Right atrium auricular region (tissue), 2 donors: ENCODE data around the gene GTSE1. TPM values are rescaled to one million over a fixed set of nuclear protein-coding genes. Genes with fewer than 3 reads are reported as not detected.

Experiments used
- DNase-seq: peaks from one replicate; pipeline ENCODE4 v3.0.0-alpha.2; 2019; ENCODE audit warnings: low spot score
- H3K27ac ChIP-seq, 2 donors: fragments of 200-600 bp; sonication (generic); 1 replicate in 1 of 2; 2 replicates in 1 of 2; pipeline ENCODE4 v1.5.1; 2016 to 2019
- H3K27me3 ChIP-seq, 2 donors: fragments of 200-600 bp; sonication (generic); one replicate each; pipeline versions ENCODE4 v1.5.1 to v1.6.0; 2017 to 2019
- H3K36me3 ChIP-seq: fragments of 200-600 bp; sonication (generic); one replicate; pipeline ENCODE4 v1.5.1; 2016
- H3K4me1 ChIP-seq, 2 donors: fragments of 200-600 bp; sonication (generic); one replicate each; pipeline versions ENCODE4 v1.5.1 to v1.6.0; 2017 to 2019
- H3K4me3 ChIP-seq, 2 donors: fragments of 200-600 bp; sonication (generic); 1 replicate in 1 of 2; 2 replicates in 1 of 2; pipeline ENCODE4 v1.5.1; 2017 to 2019; ENCODE audit warnings: mild to moderate bottlenecking in 1 of 2, moderate library complexity in 1 of 2
- H3K9me3 ChIP-seq, 2 donors: fragments of 200-600 bp; sonication (generic); one replicate each; pipeline ENCODE4 v1.5.1; 2019
- total RNA-seq, 2 donors: library from RNA; depleted of rRNA; stranded (reverse); fragments of >200 nt; gene quantifications; one replicate each; pipeline ENCODE4 v1.1.0, GENCODE V29; 2016
- TF ChIP-seq, protein P1 (sequence below), 2 donors: fragments of 200-600 bp; sonication (generic); IDR thresholded peaks; one replicate each; pipeline ENCODE4 v1.5.1; 2019; ENCODE audit warnings: antibody characterized with exemption in 2 of 2

GTSE1 gene, protein sequence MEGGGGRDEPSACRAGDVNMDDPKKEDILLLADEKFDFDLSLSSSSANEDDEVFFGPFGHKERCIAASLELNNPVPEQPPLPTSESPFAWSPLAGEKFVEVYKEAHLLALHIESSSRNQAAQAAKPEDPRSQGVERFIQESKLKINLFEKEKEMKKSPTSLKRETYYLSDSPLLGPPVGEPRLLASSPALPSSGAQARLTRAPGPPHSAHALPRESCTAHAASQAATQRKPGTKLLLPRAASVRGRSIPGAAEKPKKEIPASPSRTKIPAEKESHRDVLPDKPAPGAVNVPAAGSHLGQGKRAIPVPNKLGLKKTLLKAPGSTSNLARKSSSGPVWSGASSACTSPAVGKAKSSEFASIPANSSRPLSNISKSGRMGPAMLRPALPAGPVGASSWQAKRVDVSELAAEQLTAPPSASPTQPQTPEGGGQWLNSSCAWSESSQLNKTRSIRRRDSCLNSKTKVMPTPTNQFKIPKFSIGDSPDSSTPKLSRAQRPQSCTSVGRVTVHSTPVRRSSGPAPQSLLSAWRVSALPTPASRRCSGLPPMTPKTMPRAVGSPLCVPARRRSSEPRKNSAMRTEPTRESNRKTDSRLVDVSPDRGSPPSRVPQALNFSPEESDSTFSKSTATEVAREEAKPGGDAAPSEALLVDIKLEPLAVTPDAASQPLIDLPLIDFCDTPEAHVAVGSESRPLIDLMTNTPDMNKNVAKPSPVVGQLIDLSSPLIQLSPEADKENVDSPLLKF
- under 1 TPM; 0.16 to 0.63 TPM for total RNA-seq

DNA sequence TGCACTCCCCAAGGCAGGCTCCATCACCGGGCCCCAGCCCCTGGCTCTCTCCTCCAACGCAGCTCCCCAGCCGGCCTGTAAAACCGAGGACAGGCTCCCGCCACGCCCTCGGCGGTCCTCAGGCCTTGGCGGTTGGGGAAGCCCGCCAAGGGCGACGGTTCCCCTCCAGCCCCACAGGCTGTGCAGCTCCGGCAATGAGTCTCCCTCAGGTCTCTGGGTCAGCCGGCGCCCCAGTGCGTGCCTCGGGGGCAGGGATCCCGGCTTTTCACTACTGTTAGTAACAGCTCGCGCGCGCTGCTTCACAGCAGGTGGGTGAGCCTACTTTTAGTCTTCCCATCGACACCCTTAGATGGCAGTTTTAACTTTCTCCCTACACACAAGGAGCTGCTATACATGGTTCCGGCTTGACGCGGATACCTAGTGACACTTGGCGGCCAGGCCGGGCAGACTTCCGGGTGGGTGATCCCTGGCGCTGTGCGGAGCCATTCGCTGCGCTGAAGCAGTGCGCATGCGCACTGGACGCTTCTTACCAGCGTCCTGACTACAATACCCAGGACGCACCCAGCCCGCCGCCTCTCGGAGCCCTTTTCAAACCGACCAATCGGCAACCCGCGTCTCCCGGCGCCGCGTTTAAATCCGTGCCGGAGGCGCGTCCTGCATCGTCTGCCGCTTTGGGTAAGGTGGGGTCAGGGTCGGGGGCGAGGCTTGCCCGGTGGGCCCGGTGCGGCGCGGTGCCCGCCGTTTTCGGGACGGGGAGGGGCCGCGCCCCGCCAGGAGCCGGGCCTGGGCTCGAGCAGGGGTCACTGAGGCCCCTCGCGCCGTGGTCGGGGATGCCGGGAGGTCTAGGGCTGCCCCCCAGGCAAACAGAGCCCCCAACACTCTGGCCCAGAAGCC, at the start of gene GTSE1:
Gene GTSE1, plus strand, starts transcription at position 614 of the 894 bp plus-strand sequence. CDS start 531 bp downstream, outside the sequence.
- Histone ChIP-seq H3K27me3 (no peaks in the 10 kb centered on the region), H3K27ac (peak within 1 kb of the TSS; percentile 93 to 94), H3K36me3 (peaks cover 21% of the 10 kb centered on the region), H3K9me3 (no peaks in the 10 kb centered on the region), H3K4me1 (peaks cover 0 to 18% of the 10 kb centered on the region in 2 donors), H3K4me3 (peak within 1 kb of the TSS; percentile 43 to 69)
- DNase-seq: peak; percentile 99
- TF ChIP-seq, protein P1, sequence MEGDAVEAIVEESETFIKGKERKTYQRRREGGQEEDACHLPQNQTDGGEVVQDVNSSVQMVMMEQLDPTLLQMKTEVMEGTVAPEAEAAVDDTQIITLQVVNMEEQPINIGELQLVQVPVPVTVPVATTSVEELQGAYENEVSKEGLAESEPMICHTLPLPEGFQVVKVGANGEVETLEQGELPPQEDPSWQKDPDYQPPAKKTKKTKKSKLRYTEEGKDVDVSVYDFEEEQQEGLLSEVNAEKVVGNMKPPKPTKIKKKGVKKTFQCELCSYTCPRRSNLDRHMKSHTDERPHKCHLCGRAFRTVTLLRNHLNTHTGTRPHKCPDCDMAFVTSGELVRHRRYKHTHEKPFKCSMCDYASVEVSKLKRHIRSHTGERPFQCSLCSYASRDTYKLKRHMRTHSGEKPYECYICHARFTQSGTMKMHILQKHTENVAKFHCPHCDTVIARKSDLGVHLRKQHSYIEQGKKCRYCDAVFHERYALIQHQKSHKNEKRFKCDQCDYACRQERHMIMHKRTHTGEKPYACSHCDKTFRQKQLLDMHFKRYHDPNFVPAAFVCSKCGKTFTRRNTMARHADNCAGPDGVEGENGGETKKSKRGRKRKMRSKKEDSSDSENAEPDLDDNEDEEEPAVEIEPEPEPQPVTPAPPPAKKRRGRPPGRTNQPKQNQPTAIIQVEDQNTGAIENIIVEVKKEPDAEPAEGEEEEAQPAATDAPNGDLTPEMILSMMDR (IDR thresholded peaks at IDR 0.05): peak in 1 of 2 donors; percentile 44

DNA sequence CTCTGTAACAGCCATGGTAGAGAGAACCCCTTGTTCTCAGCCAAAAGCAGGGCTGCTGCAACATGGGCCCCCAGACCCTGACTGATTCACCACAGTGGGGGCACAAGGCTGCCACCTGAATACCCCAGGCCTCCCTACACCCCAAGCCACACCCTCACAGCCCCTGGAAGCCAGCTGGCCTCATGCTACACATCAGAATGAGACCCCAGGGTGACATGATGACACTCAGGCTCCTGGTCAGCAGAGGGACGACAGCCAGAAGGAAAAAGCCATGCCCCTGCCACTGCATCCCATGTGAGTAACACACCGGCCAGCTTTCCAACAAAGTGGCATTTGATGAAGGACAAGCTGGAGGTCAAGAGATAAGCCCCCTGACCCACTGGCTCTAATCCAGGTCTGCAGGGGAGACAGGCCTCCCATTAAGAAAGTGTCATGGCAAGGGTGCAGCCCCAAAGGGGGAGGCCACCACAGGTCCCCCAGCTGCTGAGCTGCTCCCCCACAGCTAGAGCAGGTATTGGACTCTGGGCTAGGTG, 49.2 kb upstream of the GTSE1 start:
- Histone ChIP-seq H3K27me3 (no peaks in the 10 kb centered on the region), H3K27ac (peak overlapping the region in 1 of 2 donors; percentile 81), H3K4me1 (peaks cover 0 to 54% of the 10 kb centered on the region in 2 donors), H3K9me3 (no peaks in the 10 kb centered on the region), H3K36me3 (peaks cover 13% of the 10 kb centered on the region), H3K4me3 (no peak overlapping the region)
- TF ChIP-seq, protein P1 (IDR thresholded peaks at IDR 0.05): no peak
- no peak for DNase-seq

DNA sequence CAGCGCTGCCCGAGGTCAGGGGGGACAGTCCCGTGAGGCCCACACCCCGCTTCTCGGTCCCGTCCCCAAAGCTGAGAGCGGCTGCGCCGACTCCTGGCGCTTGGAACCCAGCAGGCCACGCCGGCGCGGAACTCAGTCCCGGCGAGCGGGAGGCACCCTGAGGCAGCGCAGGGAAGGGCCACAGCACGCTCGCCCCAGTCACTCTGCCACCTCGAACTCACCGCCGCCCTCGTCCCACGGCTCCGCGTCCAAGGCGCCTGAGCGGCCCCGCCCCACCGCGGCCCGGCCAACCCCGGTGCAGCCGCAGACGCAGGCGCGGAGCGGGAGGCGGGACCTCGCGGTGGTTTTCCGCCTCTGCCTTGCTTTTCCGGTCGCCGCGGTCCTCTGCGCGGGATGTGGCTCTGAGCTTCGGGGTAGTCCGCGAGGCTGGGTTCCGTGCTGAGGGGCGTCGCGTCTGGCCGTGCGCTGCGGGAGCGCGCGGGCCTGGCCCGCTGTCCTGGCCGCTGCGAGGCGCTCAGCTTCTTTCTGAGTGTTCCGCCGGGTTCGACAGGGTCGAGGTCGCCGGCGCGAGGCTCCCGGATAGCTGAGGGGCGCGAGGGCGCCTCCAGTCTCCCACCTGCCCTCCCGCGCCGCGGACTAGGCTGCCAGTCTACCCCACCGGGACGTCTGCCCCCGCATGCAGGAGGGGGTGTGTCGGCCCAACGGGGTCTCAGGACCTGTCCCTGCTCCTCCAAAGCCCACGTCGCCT, 46.5 kb upstream of the GTSE1 start, which contains the start of gene CDPF1:
Gene CDPF1, minus strand, starts transcription at position 259 of the 748 bp plus-strand sequence. CDS start 2,009 bp downstream, outside the sequence.
- Histone ChIP-seq H3K4me1 (peaks cover 0 to 47% of the 10 kb centered on the region in 2 donors), H3K27me3 (no peaks in the 10 kb centered on the region), H3K27ac (peak within 1 kb of the TSS; percentile 94 to 95), H3K4me3 (peak within 1 kb of the TSS; percentile 75 to 85), H3K36me3 (no peaks in the 10 kb centered on the region), H3K9me3 (no peaks in the 10 kb centered on the region)
- DNase-seq: peak; percentile 89
- TF ChIP-seq, protein P1 (IDR thresholded peaks at IDR 0.05): no peak

DNA sequence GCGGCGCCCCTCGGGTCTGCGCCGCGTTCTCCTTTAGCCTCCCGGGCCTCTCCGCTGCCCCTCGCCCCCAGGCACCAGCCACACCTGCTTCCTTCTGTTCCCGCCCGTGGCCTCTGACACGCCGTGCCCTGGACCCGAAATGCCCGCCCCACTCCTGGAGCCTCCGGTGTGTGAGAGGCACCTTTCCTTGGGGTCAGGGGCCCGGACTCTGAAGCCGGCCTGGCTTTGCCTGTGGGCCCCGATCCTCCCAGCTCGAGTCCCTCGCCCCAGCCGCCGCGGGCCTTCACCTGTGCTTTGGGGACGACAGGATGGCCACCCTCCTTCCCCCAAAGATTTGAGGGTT, 45.9 kb upstream of the GTSE1 start:
- TF ChIP-seq, protein P1 (IDR thresholded peaks at IDR 0.05): no peak
- no peak for DNase-seq
- Histone ChIP-seq H3K4me3 (peak overlapping the region; percentile 75 to 85), H3K36me3 (no peaks in the 10 kb centered on the region), H3K4me1 (peaks cover 0 to 41% of the 10 kb centered on the region in 2 donors), H3K27ac (peak overlapping the region; percentile 94 to 95), H3K9me3 (no peaks in the 10 kb centered on the region), H3K27me3 (no peaks in the 10 kb centered on the region)
